PC-9 (cell line): ENCODE measurements around the gene SLC25A45.

ENCODE experiments used
- CTCF ChIP-seq: fragments of 200-600 bp; sonication (generic); conservative IDR thresholded peaks from 2 replicates; pipeline ENCODE4 v1.6.1; 2017; ENCODE audit warnings: mixed run types, antibody characterized with exemption, mild to moderate bottlenecking, moderate library complexity
- EZH2 ChIP-seq: fragments of 200-600 bp; sonication (generic); IDR thresholded peaks from 2 replicates; pipeline ENCODE4 v1.8.0; 2017; ENCODE audit warnings: antibody characterized with exemption, low read depth

- TF ChIP-seq CTCF: no peak
- no peak for TF ChIP-seq EZH2
Observed at GRCh38 chr11:65419460-65419771, 37.0 kb upstream of the SLC25A45 start.
